Uterus (tissue), 4 donors: Measurements from ENCODE around the gene CD2BP2. TPM values are rescaled to one million over a fixed set of nuclear protein-coding genes. Genes with fewer than 3 reads are reported as not detected.

Experiments
- total RNA-seq, 4 donors: library from RNA; depleted of rRNA in 3 of 4; stranded (reverse); fragments of >200 nt in 3 of 4; gene quantifications; one replicate each; pipeline versions ENCODE4 v1.1.0 to v1.2.4, GENCODE V29; 2014 to 2023
- donor health status: DM: yes; HTN: yes; CAD: no.

The CD2BP2 gene
- total RNA-seq, 4 donors from 2014 or later, result 27.9 to 74.7 (median 32.8) TPM

Other genes starting within 250 kb of the CD2BP2 start
- 10 to 100 TPM in 1 of 4 donors, 1 to 10 TPM in 2, not detected in 1; 1.4 to 16.7 (median 2.3) TPM for gene GDPD3, start 241.8 kb downstream of the CD2BP2 start, total RNA-seq
- 100 to 1,000 TPM in 1 of 4 donors, 10 to 100 TPM in 3; 19.9 to 143 (median 39.4) TPM for gene MAPK3, start 232.1 kb downstream of the CD2BP2 start, total RNA-seq
- 10 to 100 TPM; 12.7 to 30.5 (median 18.2) TPM for gene CORO1A, start 171.7 kb downstream of the CD2BP2 start, total RNA-seq
- gene BOLA2B, start 161.6 kb downstream of the CD2BP2 start, total RNA-seq, result 10 to 100 TPM in 2 of 4 donors, 1 to 10 TPM in 1, not detected in 1; 4.7 to 34.1 (median 27.5) TPM
- 100 to 1,000 TPM in 1 of 4 donors, 10 to 100 TPM in 3; 10.6 to 142 (median 41.0) TPM for gene SLX1A, start 161.4 kb downstream of the CD2BP2 start, total RNA-seq
- gene SULT1A3, start 156.1 kb downstream of the CD2BP2 start, total RNA-seq, result 10 to 100 TPM in 2 of 4 donors, 1 to 10 TPM in 2; 1.8 to 26.5 (median 9.5) TPM
- gene NPIPB13, start 106.8 kb downstream of the CD2BP2 start, total RNA-seq, result 10 to 100 TPM in 3 of 4 donors, 1 to 10 TPM in 1; 1.9 to 38.5 (median 13.5) TPM
- 10 to 100 TPM; 20.7 to 50.1 (median 29.9) TPM for gene TBC1D10B, start 15.2 kb upstream of the CD2BP2 start, total RNA-seq
- 1 to 10 TPM in 1 of 4 donors, not detected in 3; 1.2 TPM for gene MYL11, start 19.5 kb upstream of the CD2BP2 start, total RNA-seq
- 1 to 10 TPM in 2 of 4 donors, not detected in 2; 1.0 to 5.3 TPM for gene SEPTIN1, start 27.3 kb upstream of the CD2BP2 start, total RNA-seq
- 10 to 100 TPM in 3 of 4 donors, 1 to 10 TPM in 1; 2.6 to 21.0 (median 12.7) TPM for gene ZNF48, start 40.1 kb upstream of the CD2BP2 start, total RNA-seq
- 10 to 100 TPM; 12.2 to 75.3 (median 25.6) TPM for gene ZNF771, start 52.3 kb upstream of the CD2BP2 start, total RNA-seq
- 10 to 100 TPM; 10.2 to 51.5 (median 28.7) TPM for gene DCTPP1, start 74.7 kb upstream of the CD2BP2 start, total RNA-seq
- 10 to 100 TPM; 13.6 to 30.9 (median 17.1) TPM for gene SEPHS2, start 90.6 kb upstream of the CD2BP2 start, total RNA-seq
- gene ITGAL, start 117.4 kb upstream of the CD2BP2 start, total RNA-seq, result 1 to 10 TPM in 3 of 4 donors, not detected in 1; 3.6 to 5.6 (median 4.7) TPM
- gene ZNF768, start 171.3 kb upstream of the CD2BP2 start, total RNA-seq, result 10 to 100 TPM in 3 of 4 donors, 1 to 10 TPM in 1; 8.8 to 41.3 (median 28.5) TPM
- gene ZNF747, start 179.6 kb upstream of the CD2BP2 start, total RNA-seq, result 10 to 100 TPM in 2 of 4 donors, 1 to 10 TPM in 2; 3.8 to 16.1 (median 10.2) TPM
- 10 to 100 TPM in 2 of 4 donors, 1 to 10 TPM in 2; 1.5 to 11.3 (median 7.3) TPM for gene ZNF764, start 203.1 kb upstream of the CD2BP2 start, total RNA-seq
- gene ZNF688, start 216.4 kb upstream of the CD2BP2 start, total RNA-seq, result 10 to 100 TPM in 3 of 4 donors, 1 to 10 TPM in 1; 9.6 to 27.1 (median 12.5) TPM
- 10 to 100 TPM in 2 of 4 donors, 1 to 10 TPM in 2; 6.8 to 37.4 (median 15.2) TPM for gene ZNF785, start 230.4 kb upstream of the CD2BP2 start, total RNA-seq